Measurements from ENCODE around the gene MUC12. TPM values are rescaled to one million over a fixed set of nuclear protein-coding genes. Genes with fewer than 3 reads are reported as not detected.
"Not testable (repeated sequence)": the region's sequence is repeated elsewhere in the genome, so short reads cannot be mapped to it uniquely, and the experiment has no call there.

Gene MUC12
- total RNA-seq, 2 experiments from 2014 or later: 0.39 to 0.60 TPM

- H3K9me3 Mint-ChIP-seq: no peaks in the 10 kb centered on the region
- no peak overlapping the region for H3K27ac ChIP-seq (ENCODE audit: low read depth in 1 of 2, low read length in 2 of 2)
- intact Hi-C loops (cut with DNase I, micrococcal nuclease): no loop called here
- H3K9me3 ChIP-seq (ENCODE audit: control insufficient read depth in 1 of 2, insufficient read depth in 1 of 2, low read length in 2 of 2): no peaks in the 10 kb centered on the region
- ATAC-seq (ENCODE audit: poor library complexity): no peak
- no peaks in the 10 kb centered on the region for H3K36me3 ChIP-seq (ENCODE audit: insufficient read depth, low read length)
- no peaks in the 10 kb centered on the region for H3K36me3 Mint-ChIP-seq (ENCODE audit: low read depth)
- H3K4me3 Mint-ChIP-seq: no peak overlapping the region
- no peak overlapping the region for H3K27ac Mint-ChIP-seq
- DNase-seq: no peak
- POLR2A ChIA-PET: no interaction called here
- H3K27me3 Mint-ChIP-seq: peaks cover 70% of the 10 kb centered on the region
- CTCF ChIA-PET: interaction anchor here (2.2 kb wide), 1 partner anchor 166 kb away, joined by 4 read pairs; no protein-coding TSS in a partner anchor
- peaks cover 3% of the 10 kb centered on the region for H3K4me1 ChIP-seq (ENCODE audit: insufficient read depth, low read length)
- peaks cover 29 to 34% of the 10 kb centered on the region in 2 experiments for H3K27me3 ChIP-seq (ENCODE audit: control insufficient read depth in 1 of 2, insufficient read depth in 2 of 2, low read length in 2 of 2)
- peaks cover 4% of the 10 kb centered on the region for H3K4me1 Mint-ChIP-seq (ENCODE audit: low read depth)
- TF ChIP-seq CTCF (IDR thresholded peaks at IDR 0.05): no peak
- no peak overlapping the region for H3K4me3 ChIP-seq (ENCODE audit: low read length)
Measured at GRCh38 chr7:101060992-101061391, 91.6 kb downstream of the MUC12 start.

- H3K36me3 ChIP-seq (ENCODE audit: insufficient read depth, low read length); H3K4me1 Mint-ChIP-seq (ENCODE audit: low read depth); H3K9me3 Mint-ChIP-seq; intact Hi-C loops (cut with DNase I, micrococcal nuclease); DNase-seq; H3K4me3 ChIP-seq (ENCODE audit: low read length); CTCF ChIA-PET; H3K9me3 ChIP-seq (ENCODE audit: control insufficient read depth in 1 of 2, insufficient read depth in 1 of 2, low read length in 2 of 2); H3K4me1 ChIP-seq (ENCODE audit: insufficient read depth, low read length); H3K27ac Mint-ChIP-seq; H3K4me3 Mint-ChIP-seq; POLR2A ChIA-PET; H3K27ac ChIP-seq (ENCODE audit: low read depth in 1 of 2, low read length in 2 of 2); H3K36me3 Mint-ChIP-seq (ENCODE audit: low read depth); ATAC-seq (ENCODE audit: poor library complexity): not testable (repeated sequence)
- peaks cover 53% of the 10 kb centered on the region for H3K27me3 Mint-ChIP-seq
- H3K27me3 ChIP-seq (ENCODE audit: control insufficient read depth in 1 of 2, insufficient read depth in 2 of 2, low read length in 2 of 2): peaks cover 18 to 20% of the 10 kb centered on the region in 2 experiments
Measured at GRCh38 chr7:101064176-101064550, 94.8 kb downstream of the MUC12 start.

- not testable (repeated sequence) for ATAC-seq (ENCODE audit: poor library complexity)
- peaks cover 13 to 20% of the 10 kb centered on the region in 2 experiments for H3K27me3 ChIP-seq (ENCODE audit: control insufficient read depth in 1 of 2, insufficient read depth in 2 of 2, low read length in 2 of 2)
- CTCF ChIA-PET: interaction anchor here (0.5 to 1.8 kb wide), 2 partner anchors 12 to 194 kb away, joined by 3 to 4 read pairs; no protein-coding TSS in a partner anchor
Measured at GRCh38 chr7:101065162-101065561, 95.8 kb downstream of the MUC12 start.

GRCh38 chr7:101066141-101066832 is 96.9 kb downstream of the MUC12 start:
- intact Hi-C loops (cut with DNase I, micrococcal nuclease): no loop called here
- Mint-ChIP-seq H3K4me1 (ENCODE audit: low read depth) (no peaks in the 10 kb centered on the region), H3K9me3 (no peaks in the 10 kb centered on the region), H3K36me3 (ENCODE audit: low read depth) (no peaks in the 10 kb centered on the region), H3K4me3 (no peak overlapping the region), H3K27ac (no peak overlapping the region), H3K27me3 (peaks cover 47% of the 10 kb centered on the region)
- H3K9me3 ChIP-seq (ENCODE audit: control insufficient read depth in 1 of 2, insufficient read depth in 1 of 2, low read length in 2 of 2): no peaks in the 10 kb centered on the region
- H3K36me3 ChIP-seq (ENCODE audit: insufficient read depth, low read length): no peaks in the 10 kb centered on the region
- H3K4me1 ChIP-seq (ENCODE audit: insufficient read depth, low read length): no peaks in the 10 kb centered on the region
- ATAC-seq (ENCODE audit: poor library complexity) (no peak), DNase-seq (no peak)
- H3K4me3 ChIP-seq (ENCODE audit: low read length): no peak overlapping the region
- no peak overlapping the region for H3K27ac ChIP-seq (ENCODE audit: low read depth in 1 of 2, low read length in 2 of 2)
- POLR2A ChIA-PET: no interaction called here
- CTCF ChIA-PET: interaction anchor here (1.8 kb wide), 1 partner anchor 11 kb away, joined by 4 read pairs; no protein-coding TSS in a partner anchor
- H3K27me3 ChIP-seq (ENCODE audit: control insufficient read depth in 1 of 2, insufficient read depth in 2 of 2, low read length in 2 of 2): peaks cover 12 to 18% of the 10 kb centered on the region in 2 experiments
- TF ChIP-seq CTCF (IDR thresholded peaks at IDR 0.05): no peak

More at GRCh38 chr7:101065162-101065561, 95.8 kb downstream of the MUC12 start:
- H3K36me3 ChIP-seq (ENCODE audit: insufficient read depth, low read length); POLR2A ChIA-PET; H3K9me3 Mint-ChIP-seq; intact Hi-C loops (cut with DNase I, micrococcal nuclease); H3K4me1 Mint-ChIP-seq (ENCODE audit: low read depth); H3K27ac Mint-ChIP-seq; H3K27ac ChIP-seq (ENCODE audit: low read depth in 1 of 2, low read length in 2 of 2); H3K9me3 ChIP-seq (ENCODE audit: control insufficient read depth in 1 of 2, insufficient read depth in 1 of 2, low read length in 2 of 2); DNase-seq; H3K4me3 Mint-ChIP-seq; H3K4me3 ChIP-seq (ENCODE audit: low read length); H3K36me3 Mint-ChIP-seq (ENCODE audit: low read depth); H3K4me1 ChIP-seq (ENCODE audit: insufficient read depth, low read length): not testable (repeated sequence)
- H3K27me3 Mint-ChIP-seq: peaks cover 54% of the 10 kb centered on the region
